Endothelial cell (in vitro differentiated cells): Measurements from ENCODE around the gene CCDC6. TPM values are rescaled to one million over a fixed set of nuclear protein-coding genes. Genes with fewer than 3 reads are reported as not detected.

ENCODE experiments used
- DNase-seq: peaks from one replicate; pipeline ENCODE4 v3.0.0; 2021; ENCODE audit warnings: low spot score
- H3K27ac Mint-ChIP-seq: one replicate; pipeline ENCODE4 v1.8.0; 2021; ENCODE audit warnings: mixed read lengths, inconsistent platforms; ENCODE audit not compliant: unreplicated experiment
- H3K27me3 Mint-ChIP-seq: one replicate; pipeline ENCODE4 v1.8.0; 2021; ENCODE audit warnings: mild to moderate bottlenecking, moderate library complexity, mixed read lengths, inconsistent platforms; ENCODE audit not compliant: unreplicated experiment
- H3K36me3 Mint-ChIP-seq: one replicate; pipeline ENCODE4 v1.8.0; 2021; ENCODE audit warnings: mild to moderate bottlenecking, low read depth, mixed read lengths, inconsistent platforms; ENCODE audit not compliant: unreplicated experiment
- H3K4me1 Mint-ChIP-seq: one replicate; pipeline ENCODE4 v1.8.0; 2021; ENCODE audit warnings: mild to moderate bottlenecking, mixed read lengths, inconsistent platforms; ENCODE audit not compliant: unreplicated experiment
- H3K4me3 Mint-ChIP-seq: one replicate; pipeline ENCODE4 v1.8.0; 2021; ENCODE audit warnings: mild to moderate bottlenecking, mixed read lengths, inconsistent platforms; ENCODE audit not compliant: unreplicated experiment
- H3K9me3 Mint-ChIP-seq: one replicate; pipeline ENCODE4 v1.8.0; 2021; ENCODE audit warnings: mixed read lengths, inconsistent platforms; ENCODE audit not compliant: unreplicated experiment
- CTCF ChIP-seq: fragments of 200-600 bp; sonication (generic); IDR thresholded peaks from one replicate; pipeline ENCODE4 v1.5.0; 2021; ENCODE audit warnings: antibody characterized with exemption; ENCODE audit not compliant: unreplicated experiment
- total RNA-seq: library from RNA; stranded (reverse); fragmentation: NEBNext Ultra II Directional; extraction: Animal tissue kit (Norgen Biotek cat#: 25700); gene quantifications from one replicate; pipeline ENCODE4 v1.2.1, GENCODE V29; 2021; ENCODE audit not compliant: unreplicated experiment

The CCDC6 gene
- total RNA-seq, 1 donor from 2014 or later: 27.7 TPM

- H3K9me3 Mint-ChIP-seq: no peaks in the 10 kb centered on the region
- no peak overlapping the region for H3K4me3 Mint-ChIP-seq
- no peak for DNase-seq
- peaks cover 7% of the 10 kb centered on the region for H3K36me3 Mint-ChIP-seq
- H3K27ac Mint-ChIP-seq: no peak overlapping the region
- peaks cover 8% of the 10 kb centered on the region for H3K27me3 Mint-ChIP-seq
- H3K4me1 Mint-ChIP-seq: peaks cover 16% of the 10 kb centered on the region
- no peak for TF ChIP-seq CTCF
These were observed 4.3 kb downstream of the CCDC6 start for GRCh38 chr10:59902016-59902415.

- Mint-ChIP-seq H3K36me3 (peaks cover 4% of the 10 kb centered on the region), H3K27ac (no peak overlapping the region), H3K27me3 (peaks cover 5% of the 10 kb centered on the region), H3K4me3 (no peak overlapping the region), H3K4me1 (peaks cover 14% of the 10 kb centered on the region), H3K9me3 (no peaks in the 10 kb centered on the region)
- no peak for DNase-seq
- no peak for TF ChIP-seq CTCF
These were observed 4.9 kb downstream of the CCDC6 start for GRCh38 chr10:59901470-59901869.

GRCh38 chr10:59900048-59900727 is 6.2 kb downstream of the CCDC6 start:
- peaks cover 2% of the 10 kb centered on the region for H3K36me3 Mint-ChIP-seq
- TF ChIP-seq CTCF: no peak
- H3K4me3 Mint-ChIP-seq: no peak overlapping the region
- no peaks in the 10 kb centered on the region for H3K9me3 Mint-ChIP-seq
- no peak for DNase-seq
- no peak overlapping the region for H3K27ac Mint-ChIP-seq
- H3K27me3 Mint-ChIP-seq: peaks cover 2% of the 10 kb centered on the region
- peaks cover 10% of the 10 kb centered on the region for H3K4me1 Mint-ChIP-seq

GRCh38 chr10:59898125-59898835 is 8.1 kb downstream of the CCDC6 start:
- no peak overlapping the region for H3K27ac Mint-ChIP-seq
- no peak for TF ChIP-seq CTCF
- no peaks in the 10 kb centered on the region for H3K9me3 Mint-ChIP-seq
- DNase-seq: no peak
- H3K4me1 Mint-ChIP-seq: no peaks in the 10 kb centered on the region
- H3K4me3 Mint-ChIP-seq: no peak overlapping the region
- H3K27me3 Mint-ChIP-seq: no peaks in the 10 kb centered on the region
- no peaks in the 10 kb centered on the region for H3K36me3 Mint-ChIP-seq

- no peak for DNase-seq
- Mint-ChIP-seq H3K36me3 (no peaks in the 10 kb centered on the region), H3K27me3 (no peaks in the 10 kb centered on the region), H3K27ac (no peak overlapping the region), H3K9me3 (no peaks in the 10 kb centered on the region), H3K4me3 (no peak overlapping the region), H3K4me1 (no peaks in the 10 kb centered on the region)
- no peak for TF ChIP-seq CTCF
These were observed 10.2 kb downstream of the CCDC6 start for GRCh38 chr10:59896191-59896590.
